Keratinocyte (primary cell): ENCODE measurements around the gene SUSD6.

ENCODE experiments used
- EZH2 ChIP-seq: IDR thresholded peaks from one replicate; pipeline ENCODE4 v1.6.1; 2012; ENCODE audit warnings: inconsistent platforms, mild to moderate bottlenecking, low read length, moderate library complexity
- TF ChIP-seq, protein P1 (sequence below), 3 experiments: IDR thresholded peaks in 1 of 3; conservative IDR thresholded peaks in 1 of 3; optimal IDR thresholded peaks in 1 of 3; 2 replicates in 2 of 3; 3 replicates in 1 of 3; pipeline versions ENCODE3 to v1.5.1; 2011; ENCODE audit warnings: low read length in 3 of 3, mild to moderate bottlenecking in 3 of 3, moderate library complexity in 2 of 3, control low read depth in 1 of 3, inconsistent platforms in 1 of 3; ENCODE audit not compliant: insufficient read depth in 2 of 3; ENCODE audit errors: extremely low read depth in 1 of 3

DNA sequence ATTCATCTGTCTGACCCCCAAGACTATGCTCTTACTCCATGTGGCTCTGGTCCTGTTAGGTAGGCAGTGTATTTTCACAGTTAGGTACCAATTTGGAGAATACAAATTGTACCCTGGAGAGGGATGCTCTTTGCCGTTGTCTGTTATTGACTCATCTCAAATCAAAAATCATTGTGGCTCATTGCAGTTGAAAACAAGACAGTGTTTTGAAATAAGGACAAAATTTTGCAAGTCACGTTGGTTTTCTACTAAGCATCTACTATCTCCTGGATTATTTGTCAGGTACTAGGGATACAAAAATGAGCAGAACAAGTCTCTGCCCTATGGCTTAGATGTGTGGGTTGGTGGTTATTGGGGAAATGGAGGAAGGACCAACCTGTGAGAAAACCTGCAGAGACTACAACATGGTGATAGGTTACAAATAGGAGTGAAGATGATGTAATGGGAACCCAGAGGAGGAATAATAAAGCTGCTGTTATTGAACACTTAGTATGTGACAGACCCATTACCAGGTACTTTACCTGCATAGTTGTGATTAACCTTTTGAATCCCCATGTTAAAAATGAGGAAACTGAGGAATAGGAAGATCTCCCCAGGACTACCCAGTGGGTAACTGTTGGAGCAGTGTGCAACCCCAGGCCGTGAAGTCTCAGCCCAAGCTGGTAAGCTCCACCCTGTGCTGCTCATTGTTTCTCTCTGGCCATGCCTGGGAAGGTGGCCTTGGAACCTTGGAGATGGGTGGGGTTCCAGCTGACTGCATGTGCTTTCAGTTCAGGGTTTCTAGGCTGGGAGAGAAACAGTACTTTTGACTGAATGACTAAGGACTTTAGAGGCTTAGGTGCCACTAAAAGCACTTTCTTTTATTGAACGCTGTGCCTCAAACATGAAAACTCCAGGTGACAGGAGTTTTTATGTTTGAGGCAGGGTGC, 82.7 kb downstream of the SUSD6 start:
- TF ChIP-seq, protein P1, sequence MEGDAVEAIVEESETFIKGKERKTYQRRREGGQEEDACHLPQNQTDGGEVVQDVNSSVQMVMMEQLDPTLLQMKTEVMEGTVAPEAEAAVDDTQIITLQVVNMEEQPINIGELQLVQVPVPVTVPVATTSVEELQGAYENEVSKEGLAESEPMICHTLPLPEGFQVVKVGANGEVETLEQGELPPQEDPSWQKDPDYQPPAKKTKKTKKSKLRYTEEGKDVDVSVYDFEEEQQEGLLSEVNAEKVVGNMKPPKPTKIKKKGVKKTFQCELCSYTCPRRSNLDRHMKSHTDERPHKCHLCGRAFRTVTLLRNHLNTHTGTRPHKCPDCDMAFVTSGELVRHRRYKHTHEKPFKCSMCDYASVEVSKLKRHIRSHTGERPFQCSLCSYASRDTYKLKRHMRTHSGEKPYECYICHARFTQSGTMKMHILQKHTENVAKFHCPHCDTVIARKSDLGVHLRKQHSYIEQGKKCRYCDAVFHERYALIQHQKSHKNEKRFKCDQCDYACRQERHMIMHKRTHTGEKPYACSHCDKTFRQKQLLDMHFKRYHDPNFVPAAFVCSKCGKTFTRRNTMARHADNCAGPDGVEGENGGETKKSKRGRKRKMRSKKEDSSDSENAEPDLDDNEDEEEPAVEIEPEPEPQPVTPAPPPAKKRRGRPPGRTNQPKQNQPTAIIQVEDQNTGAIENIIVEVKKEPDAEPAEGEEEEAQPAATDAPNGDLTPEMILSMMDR (optimal IDR thresholded peaks at IDR 0.05 in 1 of 3, IDR thresholded peaks at IDR 0.05 in 1 of 3, conservative IDR thresholded peaks at IDR 0.05 in 1 of 3; ENCODE audit: extremely low read depth in 1 of 3, insufficient read depth in 2 of 3, low read length in 3 of 3), result no peak
- no peak for TF ChIP-seq EZH2
